ENCODE measurements around the gene OTULIN.

OTULIN gene

DNA sequence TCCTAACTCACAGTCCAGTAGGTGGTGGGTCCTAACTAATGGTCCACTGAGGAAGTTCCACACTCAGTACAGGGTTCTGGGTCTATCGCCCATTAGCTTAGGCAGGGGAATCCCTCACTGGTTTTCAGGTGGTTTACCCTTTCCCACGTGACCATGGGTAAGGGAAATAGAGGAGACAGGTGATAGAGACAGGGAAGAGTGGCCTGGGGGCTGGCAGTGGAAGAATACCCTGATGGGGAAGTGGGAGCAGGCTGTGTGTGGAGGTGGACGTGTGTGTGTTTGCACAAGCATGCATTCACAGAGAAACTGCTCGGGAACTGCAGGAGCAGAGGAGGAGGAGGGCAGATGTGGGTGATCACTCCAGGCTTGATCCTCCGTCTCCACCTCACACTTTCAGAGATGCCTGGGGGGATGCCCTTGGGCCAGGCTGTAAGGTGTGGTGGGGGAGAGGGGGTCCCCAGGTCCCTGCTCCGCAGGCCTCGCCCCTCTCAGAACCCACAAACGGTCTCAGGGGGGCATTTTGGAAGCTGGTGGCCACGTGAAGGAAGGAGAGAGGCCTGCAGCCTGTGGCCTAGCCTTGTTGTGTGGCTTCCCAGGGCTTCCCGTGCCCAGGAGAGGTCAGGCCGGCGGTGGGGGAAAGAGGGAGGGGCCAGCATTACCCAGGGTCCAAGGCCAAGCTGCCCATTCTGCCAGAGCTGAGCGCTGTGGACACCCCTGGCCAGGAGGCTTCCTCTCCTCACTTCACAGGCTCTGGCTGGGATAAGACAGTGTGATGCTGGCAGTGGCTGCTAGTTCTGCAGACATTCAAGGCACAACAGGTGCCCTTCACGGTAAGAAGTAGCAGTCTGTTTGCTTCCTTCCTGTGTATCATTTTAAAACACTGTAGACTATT is 80.0 kb downstream of the OTULIN start:
- H3K9ac ChIP-seq (ENCODE audit: low read length) = no peak overlapping the region
- no peak overlapping the region for H3K27ac ChIP-seq (ENCODE audit: low read length)

DNA sequence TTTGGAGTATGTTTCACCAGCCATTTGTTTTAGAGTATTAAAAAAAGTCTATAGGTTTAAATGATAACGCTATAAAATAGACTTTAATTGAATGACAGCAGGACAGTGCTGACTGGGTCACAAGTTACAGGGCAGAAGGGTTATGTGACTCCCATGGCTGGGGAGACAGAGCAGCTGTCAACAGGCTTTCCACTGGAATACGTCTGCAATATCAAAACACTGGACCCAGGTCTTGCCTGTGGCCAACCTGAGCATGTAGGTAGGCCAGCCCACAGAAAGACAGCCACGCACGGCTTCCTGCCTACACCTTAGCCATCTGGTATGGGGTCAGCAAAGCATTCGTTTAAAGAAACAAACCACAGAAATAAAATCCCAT is 80.7 kb downstream of the OTULIN start:
- H3K9me3 ChIP-seq (ENCODE audit: insufficient read depth, low read length) = no peaks in the 10 kb centered on the region
- TF ChIP-seq, protein P1, sequence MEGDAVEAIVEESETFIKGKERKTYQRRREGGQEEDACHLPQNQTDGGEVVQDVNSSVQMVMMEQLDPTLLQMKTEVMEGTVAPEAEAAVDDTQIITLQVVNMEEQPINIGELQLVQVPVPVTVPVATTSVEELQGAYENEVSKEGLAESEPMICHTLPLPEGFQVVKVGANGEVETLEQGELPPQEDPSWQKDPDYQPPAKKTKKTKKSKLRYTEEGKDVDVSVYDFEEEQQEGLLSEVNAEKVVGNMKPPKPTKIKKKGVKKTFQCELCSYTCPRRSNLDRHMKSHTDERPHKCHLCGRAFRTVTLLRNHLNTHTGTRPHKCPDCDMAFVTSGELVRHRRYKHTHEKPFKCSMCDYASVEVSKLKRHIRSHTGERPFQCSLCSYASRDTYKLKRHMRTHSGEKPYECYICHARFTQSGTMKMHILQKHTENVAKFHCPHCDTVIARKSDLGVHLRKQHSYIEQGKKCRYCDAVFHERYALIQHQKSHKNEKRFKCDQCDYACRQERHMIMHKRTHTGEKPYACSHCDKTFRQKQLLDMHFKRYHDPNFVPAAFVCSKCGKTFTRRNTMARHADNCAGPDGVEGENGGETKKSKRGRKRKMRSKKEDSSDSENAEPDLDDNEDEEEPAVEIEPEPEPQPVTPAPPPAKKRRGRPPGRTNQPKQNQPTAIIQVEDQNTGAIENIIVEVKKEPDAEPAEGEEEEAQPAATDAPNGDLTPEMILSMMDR (IDR thresholded peaks at IDR 0.05; ENCODE audit: low read depth, low read length) = no peak
- TF ChIP-seq EZH2phosphoT487 (IDR thresholded peaks at IDR 0.05; ENCODE audit: low read depth) = no peak
- H3K27ac ChIP-seq (ENCODE audit: low read length) = no peak overlapping the region
- H3K36me3 ChIP-seq (replicated peaks; ENCODE audit: low read depth, low read length) = no peaks in the 10 kb centered on the region
- no peak overlapping the region for H3K4me2 ChIP-seq (ENCODE audit: low read length)
- no peak overlapping the region for H2AFZ ChIP-seq (ENCODE audit: low read depth, low read length)
- H3K4me1 ChIP-seq (ENCODE audit: low read length) = peaks cover 11% of the 10 kb centered on the region
- H4K20me1 ChIP-seq (ENCODE audit: insufficient read depth, low read length) = no peaks in the 10 kb centered on the region
- no peaks in the 10 kb centered on the region for H3K79me2 ChIP-seq (ENCODE audit: low read length)
- H3K9ac ChIP-seq (ENCODE audit: low read length) = no peak overlapping the region
- H3K27me3 ChIP-seq (ENCODE audit: low read depth, low read length) = no peaks in the 10 kb centered on the region
- no peak overlapping the region for H3K4me3 ChIP-seq (ENCODE audit: low read length)

More for the DNA sequence above, 80.0 kb downstream of the OTULIN start:
- TF ChIP-seq, protein P1 (IDR thresholded peaks at IDR 0.05; ENCODE audit: low read depth, low read length) = no peak
- TF ChIP-seq EZH2phosphoT487 (IDR thresholded peaks at IDR 0.05; ENCODE audit: low read depth) = no peak
- no peak overlapping the region for H3K4me3 ChIP-seq (ENCODE audit: low read length)
- H2AFZ ChIP-seq (ENCODE audit: low read depth, low read length) = no peak overlapping the region
- H3K4me1 ChIP-seq (ENCODE audit: low read length) = peaks cover 11% of the 10 kb centered on the region
- H3K4me2 ChIP-seq (ENCODE audit: low read length) = peak overlapping the region; percentile 24; the same call in 1 of the 2 replicates
- no peaks in the 10 kb centered on the region for H3K36me3 ChIP-seq (replicated peaks; ENCODE audit: low read depth, low read length)
- H3K9me3 ChIP-seq (ENCODE audit: insufficient read depth, low read length) = no peaks in the 10 kb centered on the region
- H3K79me2 ChIP-seq (ENCODE audit: low read length) = no peaks in the 10 kb centered on the region
- H3K27me3 ChIP-seq (ENCODE audit: low read depth, low read length) = no peaks in the 10 kb centered on the region
- H4K20me1 ChIP-seq (ENCODE audit: insufficient read depth, low read length) = no peaks in the 10 kb centered on the region

DNA sequence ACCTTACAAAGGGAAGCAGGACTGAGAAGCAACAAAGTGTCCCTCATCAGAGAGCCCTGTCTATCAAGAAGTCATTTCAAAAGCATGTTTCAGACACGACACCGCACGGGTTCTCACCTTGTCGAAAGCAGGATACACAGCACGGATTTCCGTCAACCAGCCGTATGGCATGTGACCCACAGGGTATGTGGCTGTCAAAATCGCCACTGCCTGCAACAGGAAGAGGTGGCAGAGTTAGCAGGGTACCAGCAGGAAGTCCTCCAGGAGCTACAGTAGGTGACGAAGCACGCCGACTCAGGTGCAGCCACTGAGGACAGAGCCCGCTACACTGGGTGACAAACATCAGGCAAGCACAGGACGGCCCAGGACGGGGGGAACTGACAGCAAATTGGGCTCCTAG is 81.2 kb downstream of the OTULIN start:
- Histone ChIP-seq H3K9ac (ENCODE audit: low read length) (no peak overlapping the region), H2AFZ (ENCODE audit: low read depth, low read length) (no peak overlapping the region), H3K9me3 (ENCODE audit: insufficient read depth, low read length) (no peaks in the 10 kb centered on the region), H3K4me1 (ENCODE audit: low read length) (peaks cover 11% of the 10 kb centered on the region), H4K20me1 (ENCODE audit: insufficient read depth, low read length) (no peaks in the 10 kb centered on the region), H3K4me2 (ENCODE audit: low read length) (no peak overlapping the region), H3K27me3 (ENCODE audit: low read depth, low read length) (no peaks in the 10 kb centered on the region), H3K27ac (ENCODE audit: low read length) (no peak overlapping the region), H3K79me2 (ENCODE audit: low read length) (no peaks in the 10 kb centered on the region), H3K36me3 (replicated peaks; ENCODE audit: low read depth, low read length) (no peaks in the 10 kb centered on the region), H3K4me3 (ENCODE audit: low read length) (no peak overlapping the region)
- TF ChIP-seq, protein P1 (IDR thresholded peaks at IDR 0.05; ENCODE audit: low read depth, low read length) = no peak
- no peak for TF ChIP-seq EZH2phosphoT487 (IDR thresholded peaks at IDR 0.05; ENCODE audit: low read depth)

DNA sequence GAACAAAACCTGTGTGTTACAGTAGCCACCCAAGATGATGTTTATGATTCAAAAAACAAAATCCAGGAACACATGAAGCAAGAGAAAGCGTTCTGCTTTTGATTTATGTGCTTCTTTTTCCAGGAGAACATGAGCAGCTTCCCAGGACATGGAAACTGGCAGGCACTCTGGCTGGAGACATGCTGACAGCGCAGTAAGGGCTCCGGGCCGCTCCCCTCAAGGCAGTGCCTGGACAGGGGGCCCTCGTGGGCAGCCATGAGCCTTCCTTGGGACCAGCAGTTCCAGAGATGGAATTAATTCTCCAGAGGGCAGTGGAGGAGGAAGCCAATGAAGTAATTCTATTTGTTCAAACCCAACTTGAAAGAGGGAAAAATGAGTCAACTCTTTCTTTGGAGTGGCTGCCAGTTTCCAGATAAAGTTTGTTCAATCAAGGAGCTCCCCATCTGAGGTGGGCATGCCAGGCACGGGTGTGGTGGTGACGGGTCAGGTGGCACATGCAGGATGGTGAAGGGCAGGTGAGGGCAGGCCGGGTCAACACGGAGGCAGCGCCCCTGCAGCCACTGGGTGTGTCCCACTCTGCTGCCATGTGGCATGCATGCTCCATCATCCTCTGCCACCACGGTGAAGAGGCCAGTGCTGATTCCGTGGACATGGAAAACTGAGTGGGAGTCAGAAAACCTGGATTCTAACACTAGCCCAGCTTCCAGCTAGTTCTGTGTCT is 83.8 kb downstream of the OTULIN start:
- no peaks in the 10 kb centered on the region for H3K9me3 ChIP-seq (ENCODE audit: insufficient read depth, low read length)
- no peak overlapping the region for H2AFZ ChIP-seq (ENCODE audit: low read depth, low read length)
- H3K4me1 ChIP-seq (ENCODE audit: low read length) = peaks cover 17% of the 10 kb centered on the region
- H3K36me3 ChIP-seq (replicated peaks; ENCODE audit: low read depth, low read length) = no peaks in the 10 kb centered on the region
- H3K9ac ChIP-seq (ENCODE audit: low read length) = no peak overlapping the region
- no peak overlapping the region for H3K4me3 ChIP-seq (ENCODE audit: low read length)
- no peak for TF ChIP-seq EZH2phosphoT487 (IDR thresholded peaks at IDR 0.05; ENCODE audit: low read depth)
- TF ChIP-seq, protein P1 (IDR thresholded peaks at IDR 0.05; ENCODE audit: low read depth, low read length) = no peak
- H3K4me2 ChIP-seq (ENCODE audit: low read length) = no peak overlapping the region
- H3K27me3 ChIP-seq (ENCODE audit: low read depth, low read length) = no peaks in the 10 kb centered on the region
- no peaks in the 10 kb centered on the region for H4K20me1 ChIP-seq (ENCODE audit: insufficient read depth, low read length)
- no peaks in the 10 kb centered on the region for H3K79me2 ChIP-seq (ENCODE audit: low read length)
- no peak overlapping the region for H3K27ac ChIP-seq (ENCODE audit: low read length)

Data from OCI-LY3 (cell line).